GM19468 (cell line): Measurements from ENCODE around the gene PHF23.

Experiments
- ATAC-seq: cut with Tn5 transposase; IDR thresholded peaks from one replicate; pipeline ENCODE4 v1.9.1; 2021; ENCODE audit warnings: mild to moderate bottlenecking, moderate library complexity, moderate number of reproducible peaks; ENCODE audit not compliant: unreplicated experiment; ENCODE audit errors: extremely low read depth

PHF23 gene

DNA sequence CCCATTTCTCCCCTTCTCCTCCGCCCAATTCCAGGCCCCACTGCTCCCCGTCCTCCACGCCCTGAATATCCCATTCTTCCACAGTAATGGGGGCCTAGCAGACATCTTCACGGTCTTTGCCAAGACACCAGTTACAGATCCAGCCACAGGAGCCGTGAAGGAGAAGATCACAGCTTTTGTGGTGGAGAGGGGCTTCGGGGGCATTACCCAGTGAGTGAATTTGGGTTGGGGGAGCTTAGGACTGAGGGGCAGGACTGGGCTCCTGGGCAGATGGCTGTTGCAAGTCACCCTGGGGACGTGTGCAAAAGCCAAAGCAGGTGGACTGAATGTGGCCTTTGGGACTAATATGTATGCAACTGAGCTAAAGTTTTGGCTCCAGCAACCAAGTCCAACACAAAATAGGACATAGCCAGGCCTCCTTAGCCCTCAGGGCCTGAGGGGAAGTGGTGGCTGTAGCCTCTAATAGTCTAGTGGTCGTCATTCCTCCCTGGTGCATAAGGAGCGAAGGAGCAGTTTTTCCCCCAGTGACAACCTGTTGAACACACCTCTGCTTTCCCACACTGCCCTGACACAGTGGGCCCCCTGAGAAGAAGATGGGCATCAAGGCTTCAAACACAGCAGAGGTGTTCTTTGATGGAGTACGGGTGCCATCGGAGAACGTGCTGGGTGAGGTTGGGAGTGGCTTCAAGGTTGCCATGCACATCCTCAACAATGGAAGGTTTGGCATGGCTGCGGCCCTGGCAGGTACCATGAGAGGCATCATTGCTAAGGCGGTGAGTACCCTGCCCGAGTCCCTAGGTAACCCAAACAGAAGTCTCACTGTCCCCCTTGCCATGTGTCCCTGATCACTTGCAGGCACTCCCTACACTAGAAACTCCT, 16.9 kb downstream of the PHF23 start:
- ATAC-seq, result no peak

DNA sequence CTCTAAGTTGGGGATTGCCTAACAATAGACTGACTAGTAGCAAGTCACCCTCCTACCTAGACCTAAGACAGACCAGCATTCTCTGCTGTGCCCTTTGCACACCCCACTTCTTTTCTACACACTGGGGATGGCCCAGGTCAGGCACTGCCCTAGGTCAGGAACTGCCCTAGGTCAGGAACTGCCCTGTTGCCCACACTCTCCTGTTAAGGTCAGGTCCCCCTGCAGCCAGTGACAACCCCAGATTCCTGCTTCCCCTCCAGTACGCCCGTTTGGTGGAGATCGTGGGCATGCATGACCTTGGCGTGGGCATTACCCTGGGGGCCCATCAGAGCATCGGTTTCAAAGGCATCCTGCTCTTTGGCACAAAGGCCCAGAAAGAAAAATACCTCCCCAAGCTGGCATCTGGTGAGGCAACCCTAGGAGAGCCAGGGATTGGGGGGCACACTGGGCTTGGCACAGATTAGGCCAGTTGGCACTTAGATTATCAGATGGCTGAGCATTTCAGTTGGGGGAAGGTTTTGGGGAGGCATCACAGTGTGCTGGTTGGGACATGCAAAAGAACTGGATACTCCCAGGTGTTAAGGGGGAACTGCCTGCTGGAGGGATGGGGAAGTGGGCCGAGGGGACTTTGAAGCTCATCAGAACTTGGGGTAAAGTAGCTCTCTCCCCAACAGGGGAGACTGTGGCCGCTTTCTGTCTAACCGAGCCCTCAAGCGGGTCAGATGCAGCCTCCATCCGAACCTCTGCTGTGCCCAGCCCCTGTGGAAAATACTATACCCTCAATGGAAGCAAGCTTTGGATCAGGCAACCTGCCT, 17.8 kb downstream of the PHF23 start:
- no peak for ATAC-seq

DNA sequence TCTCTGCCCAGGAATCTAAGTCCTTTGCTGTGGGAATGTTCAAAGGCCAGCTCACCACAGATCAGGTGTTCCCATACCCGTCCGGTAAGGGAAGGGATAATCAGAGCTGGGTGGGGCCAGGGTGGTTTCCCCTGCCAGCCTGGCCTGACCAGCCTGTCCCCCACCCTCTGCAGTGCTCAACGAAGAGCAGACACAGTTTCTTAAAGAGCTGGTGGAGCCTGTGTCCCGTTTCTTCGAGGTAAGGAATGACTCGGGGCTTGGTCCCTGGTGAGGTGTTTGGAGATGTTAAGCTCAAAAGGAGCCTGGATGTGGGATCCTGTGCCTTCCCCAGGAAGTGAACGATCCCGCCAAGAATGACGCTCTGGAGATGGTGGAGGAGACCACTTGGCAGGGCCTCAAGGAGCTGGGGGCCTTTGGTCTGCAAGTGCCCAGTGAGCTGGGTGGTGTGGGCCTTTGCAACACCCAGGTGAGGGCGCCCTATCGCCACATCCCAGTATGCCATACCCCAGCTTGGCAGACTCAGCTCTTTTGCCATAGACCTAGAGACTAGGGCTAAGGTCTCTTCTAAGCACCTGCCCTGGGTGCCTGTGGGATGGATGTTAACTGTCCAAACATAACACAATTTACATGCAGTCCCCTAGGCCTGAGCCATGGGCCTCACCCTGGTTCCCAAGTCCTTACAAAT, 18.5 kb downstream of the PHF23 start:
- no peak for ATAC-seq

DNA sequence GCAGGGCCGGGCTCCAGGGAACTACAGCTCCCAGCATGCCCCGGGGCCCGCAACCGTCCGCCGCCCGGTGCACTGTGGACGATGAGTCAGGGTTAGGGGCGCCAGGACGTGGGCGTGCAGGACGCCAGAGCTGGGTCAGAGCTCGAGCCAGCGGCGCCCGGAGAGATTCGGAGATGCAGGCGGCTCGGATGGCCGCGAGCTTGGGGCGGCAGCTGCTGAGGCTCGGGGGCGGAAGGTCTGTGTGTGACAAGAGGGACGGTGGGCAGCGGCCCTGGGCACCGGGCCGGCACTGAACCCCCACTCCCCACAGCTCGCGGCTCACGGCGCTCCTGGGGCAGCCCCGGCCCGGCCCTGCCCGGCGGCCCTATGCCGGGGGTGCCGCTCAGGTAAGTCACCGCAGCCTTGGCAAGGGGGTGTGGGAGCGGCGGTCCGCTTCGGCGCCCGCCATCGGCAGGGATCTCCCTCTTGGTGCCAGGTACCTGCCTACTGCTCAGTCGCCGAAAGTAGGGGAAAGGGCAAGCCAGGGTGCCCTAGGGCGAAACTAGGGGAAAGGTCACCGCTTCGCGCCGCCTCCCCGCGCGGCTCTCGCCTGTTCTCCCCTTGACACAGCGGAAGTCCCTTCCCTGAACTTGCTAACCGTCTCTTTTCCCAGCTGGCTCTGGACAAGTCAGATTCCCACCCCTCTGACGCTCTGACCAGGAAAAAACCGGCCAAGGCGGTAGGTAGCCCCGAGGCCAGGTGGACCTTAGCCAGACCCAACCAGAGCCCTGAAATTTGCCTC, 19.3 kb downstream of the PHF23 start, which contains the start of the genes ACADVL and DLG4:
TSS of gene ACADVL (plus strand) at position 127 of the 781 bp plus-strand sequence. CDS start at position 174, 47 bp downstream.
TSS of gene DLG4 (minus strand) at position 25 of the 781 bp plus-strand sequence.
- ATAC-seq, result no peak

DNA sequence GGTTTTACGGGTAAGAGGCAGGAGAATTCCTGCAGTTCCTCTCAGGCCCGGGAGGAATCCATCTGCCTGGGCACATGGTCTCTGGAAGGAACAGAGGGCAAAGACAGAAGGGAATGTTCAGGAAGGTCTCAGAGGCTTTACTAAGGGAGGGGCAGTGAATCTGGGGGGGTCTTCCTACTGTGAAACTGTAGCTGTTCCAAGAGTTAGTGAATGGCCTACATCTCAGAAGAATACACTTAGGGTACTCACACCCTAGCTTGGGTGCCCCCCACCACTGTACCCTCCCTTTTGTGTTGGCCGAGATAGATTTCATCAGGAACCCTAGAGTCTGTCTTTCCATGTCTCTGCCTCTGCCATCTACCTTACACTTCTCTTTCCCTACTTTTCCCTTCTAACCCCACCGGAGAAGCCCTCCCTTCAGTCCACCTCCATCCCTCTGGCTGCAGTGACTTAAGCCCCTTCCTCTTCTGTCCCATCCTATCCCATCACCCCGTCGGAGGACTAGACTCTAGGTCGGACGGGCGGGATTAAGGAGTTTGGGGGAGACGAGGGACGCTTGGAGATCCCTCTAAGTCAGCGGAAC, 19.9 kb downstream of the PHF23 start:
- no peak for ATAC-seq

DNA sequence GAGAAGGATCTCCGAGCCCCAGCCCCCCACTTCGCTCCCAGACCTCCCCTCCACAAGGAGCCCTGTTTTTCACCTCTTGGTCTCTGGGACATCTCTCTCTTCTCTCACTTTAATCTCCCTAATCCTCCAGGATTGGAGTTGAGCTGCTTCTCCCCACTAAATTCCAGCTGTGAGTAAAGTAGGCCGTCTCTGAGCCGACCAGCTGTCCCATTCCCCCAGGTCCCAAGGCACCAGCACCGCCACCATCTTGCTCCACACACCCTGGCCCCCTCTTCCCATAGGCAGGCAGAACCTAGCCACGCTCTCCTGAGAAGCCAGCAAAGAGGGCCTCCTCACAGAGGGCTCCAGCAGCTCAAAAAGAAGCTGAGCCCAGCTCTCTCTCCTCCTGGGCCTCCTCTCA, 20.5 kb downstream of the PHF23 start:
- no peak for ATAC-seq

DNA sequence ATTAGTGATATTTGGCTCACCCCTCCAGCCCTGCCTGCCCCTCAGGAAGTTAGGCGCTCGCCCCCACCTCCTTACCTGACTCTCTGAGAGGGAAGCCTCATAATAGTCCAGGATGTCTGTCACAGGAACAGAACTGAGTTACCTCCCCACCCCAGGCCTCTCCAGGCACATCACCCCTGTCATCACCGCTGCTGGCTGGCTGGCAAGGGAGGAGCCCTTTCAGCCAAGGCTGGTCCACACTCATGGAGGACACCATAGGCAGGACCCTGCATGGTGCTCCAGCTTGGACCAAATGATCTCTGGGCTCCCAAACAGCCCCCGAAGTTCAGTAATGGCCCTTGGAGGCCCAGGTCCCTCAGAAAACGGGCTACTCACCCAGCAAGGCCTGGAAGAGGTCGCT, 21.1 kb downstream of the PHF23 start:
- ATAC-seq, result no peak

DNA sequence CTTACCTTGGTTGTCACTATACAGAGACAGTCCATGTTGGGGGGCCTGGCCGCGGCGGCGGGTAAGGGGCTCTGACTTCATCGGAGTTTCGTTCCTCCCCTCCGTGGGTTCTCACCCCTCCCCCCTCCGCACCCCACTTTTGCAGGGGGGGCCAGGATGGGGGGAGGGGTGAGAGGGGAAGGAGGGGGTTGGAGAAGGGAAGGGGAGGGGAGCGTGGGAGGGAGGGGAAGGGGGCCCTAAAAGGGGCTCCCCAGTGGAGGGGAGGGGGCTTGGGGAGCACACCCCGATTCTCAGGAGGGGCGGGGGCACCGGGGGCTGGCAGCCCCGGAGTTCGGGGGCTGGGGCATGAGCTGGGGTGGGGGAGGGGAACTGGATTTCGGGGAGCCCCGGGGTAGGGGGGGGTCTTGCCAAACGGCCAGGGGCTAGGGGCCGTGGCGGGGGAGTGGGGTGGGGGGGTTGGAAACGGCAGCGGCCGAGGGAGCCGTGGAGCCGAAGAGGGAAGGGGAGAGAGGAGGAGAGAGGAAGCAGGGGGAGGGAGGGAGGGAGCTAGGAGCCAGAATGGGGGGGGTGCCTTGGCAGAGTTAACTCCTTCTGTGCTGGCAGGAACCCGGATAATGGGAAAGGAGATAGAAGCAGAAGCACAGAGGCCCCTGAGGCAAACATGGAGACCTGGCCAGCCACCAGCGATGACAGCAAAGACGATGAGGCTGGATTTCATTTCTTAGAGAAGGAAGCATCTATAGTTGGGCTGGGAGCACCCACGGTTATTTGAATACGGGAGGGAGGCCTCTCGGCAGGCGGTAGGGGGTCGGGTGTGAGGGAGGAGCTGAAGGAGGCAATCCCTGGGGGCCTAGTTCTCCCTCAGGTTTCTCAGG, 21.9 kb downstream of the PHF23 start:
- no peak for ATAC-seq

DNA sequence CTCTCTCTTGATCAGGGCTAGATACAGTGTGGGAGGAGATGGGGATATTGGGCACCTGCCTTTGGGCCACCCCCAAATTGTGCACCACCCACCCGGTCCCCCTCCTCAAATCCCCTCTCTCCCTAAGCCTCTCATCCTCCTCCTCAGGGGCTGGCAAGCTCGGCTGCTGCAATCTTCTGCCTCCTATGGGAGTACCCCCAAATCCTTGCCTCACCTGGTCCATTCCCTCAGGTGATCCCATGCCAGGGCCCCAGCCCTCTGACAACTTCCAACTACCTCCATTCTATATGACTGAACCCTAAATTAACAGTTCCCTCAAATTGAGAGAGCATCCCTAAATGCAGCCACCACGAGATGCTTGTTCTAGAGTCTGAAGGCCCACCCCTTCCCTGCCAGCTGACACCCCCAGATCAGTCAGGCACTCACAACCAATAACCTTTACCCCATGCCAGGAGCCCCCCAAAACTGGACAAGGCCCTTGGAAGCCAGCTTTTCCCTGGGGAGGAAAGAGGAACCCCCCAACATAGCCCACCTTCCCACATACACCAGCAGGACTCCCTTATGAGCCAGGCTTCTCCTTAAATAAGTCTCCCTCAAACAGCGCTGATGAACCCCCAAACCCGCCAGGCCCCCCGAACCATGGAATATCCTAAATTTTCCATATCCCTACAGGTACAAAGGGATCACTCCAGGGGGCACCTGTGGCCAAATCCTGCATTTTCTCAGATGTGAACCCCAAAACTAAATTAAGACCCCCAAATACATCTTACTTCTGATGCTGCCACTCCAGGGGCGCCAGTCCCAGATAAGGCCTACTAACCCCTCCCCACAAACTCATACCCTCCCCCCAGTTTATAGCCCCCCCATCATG, 22.8 kb downstream of the PHF23 start:
- ATAC-seq, result no peak

DNA sequence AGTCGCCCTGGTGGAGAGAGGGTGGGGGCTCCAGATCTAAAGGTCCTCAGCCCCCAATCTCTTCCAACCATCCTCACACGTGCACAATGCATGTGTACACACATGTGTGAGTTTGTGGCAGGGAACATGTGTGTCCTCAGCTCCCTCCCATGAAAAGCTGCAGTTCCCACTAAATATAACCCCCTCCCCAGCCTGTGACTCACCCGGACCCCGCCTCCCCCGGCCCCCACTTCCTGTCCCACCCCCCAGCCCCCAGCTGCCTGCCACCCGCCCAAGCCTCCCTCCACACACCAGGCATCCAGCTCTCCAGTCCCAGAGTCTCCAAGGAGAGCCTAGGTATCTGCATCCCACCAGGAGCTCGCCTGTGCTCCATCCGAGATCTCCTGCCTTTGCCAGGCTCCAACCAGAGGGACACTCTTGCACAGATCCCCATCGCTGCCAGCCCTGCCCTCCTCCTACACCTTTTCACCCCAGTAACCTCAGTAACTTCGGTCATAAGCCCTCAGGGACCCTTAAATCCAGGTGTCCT, 23.5 kb downstream of the PHF23 start:
- no peak for ATAC-seq

DNA sequence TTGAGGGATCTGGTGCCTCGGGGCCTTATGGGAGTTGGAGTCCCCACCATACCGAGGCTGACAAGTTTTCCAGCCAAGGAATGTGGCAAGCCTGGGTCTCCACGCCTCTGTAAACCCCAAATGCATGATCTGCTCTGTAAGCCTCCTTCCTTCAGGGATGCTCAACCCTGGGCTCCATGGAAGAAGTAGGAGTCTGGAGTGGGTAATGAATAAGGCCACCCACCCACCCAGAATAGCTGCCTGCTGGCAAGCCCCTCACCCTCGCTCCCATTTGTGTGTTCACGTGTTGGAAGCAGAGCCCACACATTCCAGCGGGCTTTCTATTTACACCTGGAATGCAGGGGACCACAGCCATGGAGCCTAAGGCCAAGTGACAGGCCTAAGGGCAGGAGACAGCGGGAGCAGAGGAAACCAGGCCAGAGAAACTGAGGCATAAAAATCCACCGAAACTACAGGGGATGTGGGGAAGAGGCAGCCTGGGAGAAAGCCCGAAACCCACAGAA, 24.1 kb downstream of the PHF23 start:
- ATAC-seq, result no peak

DNA sequence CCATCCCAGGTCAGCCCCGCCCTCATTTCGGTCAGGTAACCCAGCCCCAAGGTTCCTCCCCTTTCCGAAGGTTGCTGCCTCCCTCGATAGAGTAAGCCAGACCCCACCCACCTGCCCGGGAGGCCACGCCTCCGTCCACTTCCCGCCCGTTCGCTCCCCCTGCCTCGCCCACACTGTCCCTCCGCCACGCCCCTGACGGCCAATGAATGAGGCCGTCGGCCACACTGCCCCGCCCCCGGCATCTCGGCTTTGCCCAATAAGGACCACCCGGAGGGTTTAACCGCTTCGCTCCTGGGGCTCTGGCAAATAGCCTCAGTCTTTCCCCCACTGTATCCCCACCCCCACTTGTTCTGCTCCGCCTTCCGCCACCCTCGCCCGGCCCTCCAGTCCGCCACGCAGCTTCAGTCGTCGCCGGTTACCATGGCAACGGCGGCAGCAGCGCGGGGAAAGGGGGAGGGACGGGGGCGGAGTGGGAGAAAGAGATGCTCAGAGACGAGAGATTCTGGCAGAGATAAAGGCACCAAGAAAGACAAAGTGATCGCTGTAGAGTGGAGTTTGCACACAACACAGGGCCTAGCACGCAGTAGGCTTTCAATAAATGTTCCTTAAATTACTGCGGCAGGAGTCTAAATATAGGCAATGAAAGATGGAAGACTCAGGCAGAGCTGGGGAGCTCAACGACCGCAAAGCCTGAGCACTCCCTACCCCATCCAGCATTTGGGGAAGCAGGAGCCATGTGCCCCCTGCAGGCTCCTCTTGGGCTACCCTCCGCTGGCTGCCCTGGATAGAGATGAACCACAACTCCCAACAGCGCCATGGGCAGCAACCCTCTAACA, 24.7 kb downstream of the PHF23 start:
- ATAC-seq, result peak; percentile 78

DNA sequence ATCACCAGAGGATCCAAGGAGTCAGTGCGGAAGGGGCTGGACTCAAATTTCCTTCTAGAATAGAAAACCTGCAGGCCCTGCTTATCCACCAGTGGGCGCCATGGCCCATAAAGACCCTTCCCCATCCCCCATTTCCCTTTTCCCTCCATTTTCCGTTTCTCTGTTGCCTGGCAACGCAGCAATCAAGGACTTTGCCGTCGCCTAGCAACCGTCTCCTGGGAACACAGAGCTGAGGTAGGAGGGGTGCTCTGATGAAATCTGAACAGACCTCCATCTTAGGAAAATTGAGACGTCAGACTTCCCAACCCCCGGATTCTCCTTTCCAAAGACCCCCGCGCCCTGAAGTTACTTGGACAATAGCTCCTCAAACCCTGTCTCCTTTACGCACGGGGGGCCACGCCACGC, 25.4 kb downstream of the PHF23 start:
- no peak for ATAC-seq

DNA sequence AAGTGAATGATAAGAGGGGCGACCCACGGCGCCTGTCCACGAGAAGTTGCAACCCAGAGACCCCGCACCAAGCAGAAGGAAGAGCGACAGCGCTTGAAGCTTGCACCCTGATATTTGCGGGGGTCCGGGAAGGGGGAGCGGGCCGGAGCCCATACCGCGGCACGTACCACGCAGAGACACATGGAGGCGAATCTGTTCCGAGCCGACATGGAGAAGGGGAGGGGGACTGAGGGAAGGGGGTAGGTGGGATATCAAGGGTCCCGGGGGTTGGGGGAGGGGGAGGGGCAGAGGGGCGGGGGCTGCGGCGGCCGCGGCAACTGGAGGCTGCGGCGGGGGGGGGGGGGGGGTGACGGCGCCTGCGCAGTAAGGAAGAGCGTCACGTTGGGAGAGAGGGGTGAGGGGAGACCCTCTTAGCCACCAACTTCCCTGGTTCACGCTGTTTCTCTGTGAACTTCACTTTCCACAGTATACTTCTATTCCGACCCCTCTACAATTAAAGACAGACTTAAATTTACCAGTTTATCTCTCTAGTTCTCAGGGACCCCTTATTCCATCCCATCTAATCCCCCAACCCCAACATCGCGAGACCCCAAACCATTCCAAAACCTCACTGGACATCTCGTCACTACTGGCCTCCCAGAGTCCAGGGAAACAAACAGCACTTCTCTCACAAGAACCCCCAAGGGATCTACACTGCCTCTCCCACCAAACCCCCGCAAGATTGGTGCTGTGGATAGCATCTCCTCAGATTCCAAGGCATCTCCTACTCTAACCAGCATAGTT, 27.6 kb downstream of the PHF23 start:
- no peak for ATAC-seq

DNA sequence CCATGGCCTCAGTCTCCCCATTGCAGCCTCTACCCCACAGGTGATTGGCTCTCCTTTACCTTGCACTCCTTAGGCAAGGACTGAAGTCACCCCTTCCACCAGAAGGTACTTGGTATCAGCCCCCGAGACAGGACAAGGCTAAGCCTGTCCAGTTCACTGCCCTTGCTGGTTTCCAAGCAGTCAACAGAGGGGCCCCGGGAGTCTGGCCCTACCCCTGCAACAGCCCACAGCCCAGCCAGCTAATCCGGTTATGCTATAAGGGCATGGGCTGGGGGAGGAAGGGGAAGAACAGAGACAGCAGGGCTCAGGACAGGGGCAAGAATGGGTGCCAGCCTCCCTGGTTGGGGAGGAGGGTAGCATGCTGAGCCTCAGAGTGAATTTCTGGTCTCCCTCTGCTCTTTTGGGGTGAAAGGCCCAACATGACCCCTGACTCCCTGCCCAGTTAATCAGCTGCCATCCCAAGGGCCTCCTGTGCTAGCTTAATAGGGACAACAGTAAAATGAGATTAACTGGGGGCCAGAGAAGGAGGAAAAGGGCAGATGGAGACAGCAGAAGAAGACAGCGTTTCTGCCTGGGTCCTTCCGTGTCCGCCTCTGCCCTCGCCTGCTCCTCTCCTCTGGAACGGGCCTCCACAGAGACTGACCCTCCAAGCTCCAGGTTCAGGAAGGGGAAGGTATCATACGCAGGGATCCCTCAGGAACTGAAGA, 30.4 kb downstream of the PHF23 start:
- ATAC-seq, result no peak
